ENCODE data around the gene TTC39C.

DNA sequence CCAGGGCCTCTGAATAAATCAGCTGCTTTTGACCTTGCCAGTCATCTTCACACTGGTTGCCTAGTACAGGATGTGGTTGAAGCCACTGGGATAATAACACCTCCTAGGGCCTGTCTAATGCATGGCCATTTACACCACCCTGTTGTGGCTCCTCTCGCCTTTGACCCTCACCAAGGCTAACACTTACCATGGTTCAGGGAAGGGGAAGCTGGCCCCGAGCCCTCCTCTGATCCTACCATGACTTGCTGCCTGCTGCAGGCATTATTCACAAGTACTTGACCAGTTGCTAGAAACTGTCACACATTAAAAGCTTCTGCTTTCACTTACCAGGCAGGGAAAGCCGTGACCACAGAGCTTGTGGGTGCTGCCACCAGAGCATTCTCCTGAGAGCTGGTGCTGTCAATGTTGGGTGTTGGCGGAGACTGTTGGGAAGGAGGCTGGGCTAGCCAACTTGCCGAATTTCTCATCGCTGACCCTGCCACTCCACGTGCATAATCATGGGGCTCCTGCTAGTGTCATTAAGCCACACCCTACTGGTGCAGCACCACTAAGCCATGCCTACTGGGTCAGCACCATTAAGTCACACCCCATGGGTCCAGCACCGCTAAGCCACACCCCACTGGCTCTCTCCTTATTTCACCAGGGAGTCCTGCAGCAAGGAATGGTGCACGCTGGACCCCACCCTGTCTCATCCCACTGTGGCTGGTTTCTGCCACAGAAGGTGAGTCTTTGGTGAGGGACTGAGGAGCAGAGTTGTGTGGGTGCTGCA lies 47.0 kb upstream of the TTC39C start:
- TF ChIP-seq, protein P1, sequence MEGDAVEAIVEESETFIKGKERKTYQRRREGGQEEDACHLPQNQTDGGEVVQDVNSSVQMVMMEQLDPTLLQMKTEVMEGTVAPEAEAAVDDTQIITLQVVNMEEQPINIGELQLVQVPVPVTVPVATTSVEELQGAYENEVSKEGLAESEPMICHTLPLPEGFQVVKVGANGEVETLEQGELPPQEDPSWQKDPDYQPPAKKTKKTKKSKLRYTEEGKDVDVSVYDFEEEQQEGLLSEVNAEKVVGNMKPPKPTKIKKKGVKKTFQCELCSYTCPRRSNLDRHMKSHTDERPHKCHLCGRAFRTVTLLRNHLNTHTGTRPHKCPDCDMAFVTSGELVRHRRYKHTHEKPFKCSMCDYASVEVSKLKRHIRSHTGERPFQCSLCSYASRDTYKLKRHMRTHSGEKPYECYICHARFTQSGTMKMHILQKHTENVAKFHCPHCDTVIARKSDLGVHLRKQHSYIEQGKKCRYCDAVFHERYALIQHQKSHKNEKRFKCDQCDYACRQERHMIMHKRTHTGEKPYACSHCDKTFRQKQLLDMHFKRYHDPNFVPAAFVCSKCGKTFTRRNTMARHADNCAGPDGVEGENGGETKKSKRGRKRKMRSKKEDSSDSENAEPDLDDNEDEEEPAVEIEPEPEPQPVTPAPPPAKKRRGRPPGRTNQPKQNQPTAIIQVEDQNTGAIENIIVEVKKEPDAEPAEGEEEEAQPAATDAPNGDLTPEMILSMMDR (conservative IDR thresholded peaks at IDR 0.05; ENCODE audit: low read depth, low read length), result no peak
- TF ChIP-seq EZH2 (IDR thresholded peaks at IDR 0.05; ENCODE audit: low read length, unreplicated experiment), result no peak

All from PC-3 (cell line).